T follicular helper cell (primary cell): ENCODE results near the gene TMEM86A.

Experiments used
- DNase-seq: peaks from one replicate; pipeline ENCODE4 v3.0.0-alpha.2; 2020; ENCODE audit warnings: low read depth

TMEM86A gene

GRCh38 chr11:18700375-18700774, 1.8 kb downstream of the TMEM86A start:
- no peak for DNase-seq

GRCh38 chr11:18700872-18701271, 2.3 kb downstream of the TMEM86A start:
- no peak for DNase-seq

- no peak for DNase-seq
These were observed 3.1 kb downstream of the TMEM86A start for GRCh38 chr11:18701614-18702216.

GRCh38 chr11:18703001-18703763, 4.6 kb downstream of the TMEM86A start:
- DNase-seq, result no peak

- no peak for DNase-seq
These were observed 5.6 kb downstream of the TMEM86A start for GRCh38 chr11:18704045-18704645.

GRCh38 chr11:18704698-18705097, 6.1 kb downstream of the TMEM86A start:
- DNase-seq, result no peak

GRCh38 chr11:18705651-18706281, 7.2 kb downstream of the TMEM86A start:
- DNase-seq, result no peak

- DNase-seq, result peak; percentile 37
These were observed 8.0 kb downstream of the TMEM86A start for GRCh38 chr11:18706330-18707243.

GRCh38 chr11:18707811-18708340, 9.3 kb downstream of the TMEM86A start:
- no peak for DNase-seq

GRCh38 chr11:18709414-18709813, 10.8 kb downstream of the TMEM86A start:
- no peak for DNase-seq

GRCh38 chr11:18710545-18710944, 12.0 kb downstream of the TMEM86A start:
- no peak for DNase-seq

- DNase-seq, result no peak
These were observed 15.3 kb downstream of the TMEM86A start for GRCh38 chr11:18713646-18714442.

- no peak for DNase-seq
These were observed 15.8 kb downstream of the TMEM86A start for GRCh38 chr11:18714443-18714780.

GRCh38 chr11:18715476-18715875, 16.9 kb downstream of the TMEM86A start:
- DNase-seq, result no peak

GRCh38 chr11:18720091-18720807, 21.7 kb downstream of the TMEM86A start:
- no peak for DNase-seq

- DNase-seq, result peak; percentile 74
These were observed 22.4 kb downstream of the TMEM86A start for GRCh38 chr11:18720808-18721560.

GRCh38 chr11:18721561-18722292, 23.1 kb downstream of the TMEM86A start:
- DNase-seq, result peak; percentile 26

- DNase-seq, result no peak
These were observed 23.7 kb downstream of the TMEM86A start for GRCh38 chr11:18722293-18722637.

- no peak for DNase-seq
These were observed 25.4 kb downstream of the TMEM86A start for GRCh38 chr11:18723991-18724390.
